Activated effector memory CD4-positive, alpha-beta T cell treated with anti-CD3 and anti-CD28 coated beads, Interleukin-2, amount 50 U/mL, for 16 hours (primary cell): ENCODE results near the gene SYNDIG1.
"Not testable (repeated sequence)": the region's sequence is repeated elsewhere in the genome, so short reads cannot be mapped to it uniquely, and the experiment has no call there.

Experiments used
- DNase-seq: peaks from one replicate; pipeline ENCODE4 v3.0.0-alpha.2; 2020

SYNDIG1 gene

GRCh38 chr20:24493661-24494459, 24.4 kb downstream of the SYNDIG1 start:
- DNase-seq: no peak

GRCh38 chr20:24494460-24494920, 25.1 kb downstream of the SYNDIG1 start:
- no peak for DNase-seq

- DNase-seq: no peak
Observed at GRCh38 chr20:24495266-24495665, 25.8 kb downstream of the SYNDIG1 start.

- DNase-seq: no peak
Observed at GRCh38 chr20:24497851-24498250, 28.4 kb downstream of the SYNDIG1 start.

- DNase-seq: no peak
Observed at GRCh38 chr20:24498641-24499040, 29.2 kb downstream of the SYNDIG1 start.

- DNase-seq: no peak
Observed at GRCh38 chr20:24499472-24499871, 30.0 kb downstream of the SYNDIG1 start.

GRCh38 chr20:24501764-24502556, 32.5 kb downstream of the SYNDIG1 start:
- no peak for DNase-seq

GRCh38 chr20:24502661-24503060, 33.2 kb downstream of the SYNDIG1 start:
- DNase-seq: no peak

GRCh38 chr20:24503352-24503931, 34.0 kb downstream of the SYNDIG1 start:
- DNase-seq: no peak

GRCh38 chr20:24504331-24505285, 35.2 kb downstream of the SYNDIG1 start:
- DNase-seq: no peak

- no peak for DNase-seq
Observed at GRCh38 chr20:24506146-24506545, 36.7 kb downstream of the SYNDIG1 start.

GRCh38 chr20:24506696-24507095, 37.3 kb downstream of the SYNDIG1 start:
- DNase-seq: no peak

GRCh38 chr20:24507182-24507853, 37.9 kb downstream of the SYNDIG1 start:
- DNase-seq: no peak

- DNase-seq: not testable (repeated sequence)
Observed at GRCh38 chr20:24512441-24512840, 43.0 kb downstream of the SYNDIG1 start.

GRCh38 chr20:24518515-24518914, 49.1 kb downstream of the SYNDIG1 start:
- DNase-seq: no peak

- no peak for DNase-seq
Observed at GRCh38 chr20:24519476-24519875, 50.0 kb downstream of the SYNDIG1 start.

- DNase-seq: no peak
Observed at GRCh38 chr20:24521032-24521431, 51.6 kb downstream of the SYNDIG1 start.

- no peak for DNase-seq
Observed at GRCh38 chr20:24522452-24523330, 53.3 kb downstream of the SYNDIG1 start.

- no peak for DNase-seq
Observed at GRCh38 chr20:24523661-24524060, 54.2 kb downstream of the SYNDIG1 start.

GRCh38 chr20:24528583-24529368, 59.3 kb downstream of the SYNDIG1 start:
- no peak for DNase-seq
